Glutamatergic neuron (in vitro differentiated cells): ENCODE measurements around the gene ALOX12B. TPM values are rescaled to one million over a fixed set of nuclear protein-coding genes. Genes with fewer than 3 reads are reported as not detected.
"Not testable (repeated sequence)": the region's sequence is repeated elsewhere in the genome, so short reads cannot be mapped to it uniquely, and the experiment has no call there.

Experiments
- DNase-seq: peaks from one replicate; pipeline ENCODE4 v3.0.0; 2022
- H3K27ac Mint-ChIP-seq: one replicate; pipeline ENCODE4 v1.8.0; 2020; ENCODE audit warnings: mild to moderate bottlenecking, mixed read lengths, inconsistent platforms; ENCODE audit not compliant: unreplicated experiment
- H3K27me3 Mint-ChIP-seq: one replicate; pipeline ENCODE4 v1.8.0; 2020; ENCODE audit warnings: mild to moderate bottlenecking, moderate library complexity, mixed read lengths, inconsistent platforms; ENCODE audit not compliant: unreplicated experiment
- H3K36me3 Mint-ChIP-seq: one replicate; pipeline ENCODE4 v1.8.0; 2020; ENCODE audit warnings: mild to moderate bottlenecking, mixed read lengths, inconsistent platforms; ENCODE audit not compliant: unreplicated experiment
- H3K4me1 Mint-ChIP-seq: one replicate; pipeline ENCODE4 v1.8.0; 2020; ENCODE audit warnings: mild to moderate bottlenecking, low read depth, mixed read lengths, inconsistent platforms; ENCODE audit not compliant: unreplicated experiment
- H3K4me3 Mint-ChIP-seq: one replicate; pipeline ENCODE4 v1.8.0; 2020; ENCODE audit warnings: mild to moderate bottlenecking, mixed read lengths, inconsistent platforms; ENCODE audit not compliant: unreplicated experiment
- H3K9me3 Mint-ChIP-seq: one replicate; pipeline ENCODE4 v1.8.0; 2020; ENCODE audit warnings: mild to moderate bottlenecking, moderate library complexity, mixed read lengths, inconsistent platforms; ENCODE audit not compliant: unreplicated experiment
- microRNA-seq: library from miRNA; unstranded; fragments of <30 nt; microRNA quantifications from one replicate; pipeline ENCODE4, GENCODE V29; 2020; ENCODE audit not compliant: unreplicated experiment
- total RNA-seq: library from RNA; stranded (reverse); fragmentation: NEBNext Ultra II Directional; extraction: Animal tissue kit (Norgen Biotek cat#: 25700); gene quantifications from one replicate; pipeline ENCODE4 v1.2.1, GENCODE V29; 2021; ENCODE audit not compliant: unreplicated experiment
- TF ChIP-seq, protein P1 (sequence below): fragments of 200-600 bp; sonication (generic); IDR thresholded peaks from one replicate; pipeline ENCODE4 v1.5.0; 2021; ENCODE audit not compliant: partially characterized antibody, unreplicated experiment

ALOX12B gene
- total RNA-seq, 1 donor from 2014 or later: not detected

- Mint-ChIP-seq H3K4me3 (no peak overlapping the region), H3K27me3 (peaks cover 2% of the 10 kb centered on the region), H3K27ac (no peak overlapping the region), H3K36me3 (no peaks in the 10 kb centered on the region), H3K4me1 (no peaks in the 10 kb centered on the region), H3K9me3 (peaks cover 2% of the 10 kb centered on the region)
- DNase-seq: no peak
- TF ChIP-seq, protein P1, sequence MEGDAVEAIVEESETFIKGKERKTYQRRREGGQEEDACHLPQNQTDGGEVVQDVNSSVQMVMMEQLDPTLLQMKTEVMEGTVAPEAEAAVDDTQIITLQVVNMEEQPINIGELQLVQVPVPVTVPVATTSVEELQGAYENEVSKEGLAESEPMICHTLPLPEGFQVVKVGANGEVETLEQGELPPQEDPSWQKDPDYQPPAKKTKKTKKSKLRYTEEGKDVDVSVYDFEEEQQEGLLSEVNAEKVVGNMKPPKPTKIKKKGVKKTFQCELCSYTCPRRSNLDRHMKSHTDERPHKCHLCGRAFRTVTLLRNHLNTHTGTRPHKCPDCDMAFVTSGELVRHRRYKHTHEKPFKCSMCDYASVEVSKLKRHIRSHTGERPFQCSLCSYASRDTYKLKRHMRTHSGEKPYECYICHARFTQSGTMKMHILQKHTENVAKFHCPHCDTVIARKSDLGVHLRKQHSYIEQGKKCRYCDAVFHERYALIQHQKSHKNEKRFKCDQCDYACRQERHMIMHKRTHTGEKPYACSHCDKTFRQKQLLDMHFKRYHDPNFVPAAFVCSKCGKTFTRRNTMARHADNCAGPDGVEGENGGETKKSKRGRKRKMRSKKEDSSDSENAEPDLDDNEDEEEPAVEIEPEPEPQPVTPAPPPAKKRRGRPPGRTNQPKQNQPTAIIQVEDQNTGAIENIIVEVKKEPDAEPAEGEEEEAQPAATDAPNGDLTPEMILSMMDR: no peak
These were observed 56.3 kb downstream of the ALOX12B start for GRCh38 chr17:8031261-8031661.

DNA sequence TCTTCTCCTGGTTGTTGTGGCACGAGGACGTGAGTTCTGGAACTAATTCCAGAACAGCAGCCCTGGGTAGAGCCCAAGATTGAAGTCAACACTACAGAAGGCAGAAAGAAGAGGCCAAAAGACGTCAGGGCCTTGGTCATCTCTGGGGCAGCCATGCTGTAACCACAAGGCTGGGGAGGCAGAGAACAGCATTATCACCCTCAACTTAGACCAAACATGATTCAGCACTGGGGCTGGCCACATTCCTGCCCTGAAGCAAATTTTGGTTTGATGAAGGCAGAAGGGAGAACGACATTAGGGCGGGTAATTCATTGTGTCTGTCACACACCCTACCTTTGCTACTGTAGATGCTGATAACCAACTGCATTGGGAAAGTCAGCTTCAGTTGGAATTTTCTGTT is 58.4 kb downstream of the ALOX12B start:
- peaks cover 2% of the 10 kb centered on the region for H3K9me3 Mint-ChIP-seq
- DNase-seq: no peak
- no peaks in the 10 kb centered on the region for H3K36me3 Mint-ChIP-seq
- peaks cover 2% of the 10 kb centered on the region for H3K27me3 Mint-ChIP-seq
- TF ChIP-seq, protein P1: no peak
- no peak overlapping the region for H3K4me3 Mint-ChIP-seq
- no peak overlapping the region for H3K27ac Mint-ChIP-seq
- H3K4me1 Mint-ChIP-seq: no peaks in the 10 kb centered on the region

DNA sequence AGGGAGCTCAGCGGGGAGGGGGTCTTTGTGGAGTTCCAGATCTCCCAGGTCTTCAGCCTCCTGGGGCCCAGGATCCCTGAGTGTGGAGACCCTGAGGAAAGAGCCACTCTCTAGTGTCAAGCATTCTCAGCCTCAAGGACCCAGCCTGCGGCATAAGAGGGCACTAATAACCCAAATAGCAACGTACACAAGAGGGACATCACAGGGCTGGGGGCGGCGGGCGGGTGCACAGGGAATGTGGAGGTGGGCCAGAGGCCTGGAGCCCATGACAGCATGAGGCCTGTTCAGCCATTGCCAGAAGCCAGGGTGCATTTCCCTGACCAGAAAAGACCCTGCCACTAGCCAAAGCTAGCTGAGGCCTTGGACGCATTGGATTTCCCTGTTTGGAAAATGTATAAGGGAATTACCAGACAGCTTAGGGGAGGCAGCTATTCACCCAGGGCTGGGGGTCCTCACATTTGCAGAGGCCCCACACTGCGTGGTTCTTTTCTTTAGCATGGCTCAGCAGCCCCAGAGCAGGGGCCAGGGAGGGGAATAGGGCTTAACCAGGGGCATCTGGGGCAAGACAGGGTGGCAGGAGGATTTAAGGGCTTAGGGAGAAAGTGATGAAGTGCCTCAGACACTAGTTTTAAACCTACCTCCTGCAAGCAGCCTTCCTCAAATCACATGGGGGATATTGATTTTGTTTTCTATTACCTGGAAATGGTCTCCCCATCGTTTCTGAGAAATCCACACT is 62.2 kb downstream of the ALOX12B start:
- TF ChIP-seq, protein P1: no peak
- peaks cover 11% of the 10 kb centered on the region for H3K27me3 Mint-ChIP-seq
- H3K4me1 Mint-ChIP-seq: no peaks in the 10 kb centered on the region
- no peak overlapping the region for H3K27ac Mint-ChIP-seq
- no peak for DNase-seq
- H3K9me3 Mint-ChIP-seq: peaks cover 1% of the 10 kb centered on the region
- no peak overlapping the region for H3K4me3 Mint-ChIP-seq
- no peaks in the 10 kb centered on the region for H3K36me3 Mint-ChIP-seq

DNA sequence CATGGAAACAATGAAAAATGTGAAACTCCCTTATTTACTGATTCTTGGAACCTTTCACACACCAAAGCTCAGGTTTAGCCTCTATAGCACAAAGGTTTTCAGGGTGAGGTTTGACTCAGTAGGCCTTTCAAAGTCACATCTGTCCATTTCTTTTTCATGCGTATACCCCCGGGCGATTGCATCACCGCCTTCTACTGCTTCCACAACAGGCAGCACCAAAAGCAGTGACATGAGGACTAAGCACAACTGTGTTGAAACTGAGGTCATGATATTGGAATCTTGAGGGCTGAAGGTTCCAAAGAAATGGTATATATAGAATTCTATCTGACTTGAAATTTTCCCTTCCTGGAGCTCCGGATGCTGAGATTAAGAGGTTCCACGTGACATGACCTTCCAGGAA is 63.4 kb downstream of the ALOX12B start:
- not testable (repeated sequence) for H3K4me3 Mint-ChIP-seq, DNase-seq, H3K4me1 Mint-ChIP-seq, H3K36me3 Mint-ChIP-seq, H3K27ac Mint-ChIP-seq, H3K9me3 Mint-ChIP-seq
- H3K27me3 Mint-ChIP-seq: peaks cover 13% of the 10 kb centered on the region

Small RNA genes lying within 50 kb of the gene (microRNA-seq; reads per million reads assigned to microRNA genes)
- gene MIR4314: not detected

Other genes with a start within 250 kb of the ALOX12B start
- gene TMEM88, start 232.7 kb downstream of the ALOX12B start, total RNA-seq: 23.7 TPM
- gene NAA38, start 230.2 kb downstream of the ALOX12B start, total RNA-seq: 49.7 TPM
- 9.2 TPM for gene CYB5D1, start 229.7 kb downstream of the ALOX12B start, total RNA-seq
- 129 TPM for gene CHD3, start 198.9 kb downstream of the ALOX12B start, total RNA-seq
- 0.49 TPM for gene RNF227, start 171.4 kb downstream of the ALOX12B start, total RNA-seq
- gene KCNAB3, start 157.9 kb downstream of the ALOX12B start, total RNA-seq: 12.3 TPM
- 214 TPM for gene TRAPPC1, start 155.8 kb downstream of the ALOX12B start, total RNA-seq
- gene CNTROB, start 155.5 kb downstream of the ALOX12B start, total RNA-seq: 55.7 TPM
- not detected for gene GUCY2D, start 85.1 kb downstream of the ALOX12B start, total RNA-seq
- gene ALOX15B, start 48.7 kb downstream of the ALOX12B start, total RNA-seq: not detected
- gene ALOXE3, start 30.8 kb upstream of the ALOX12B start, total RNA-seq: not detected
- gene HES7, start 36.4 kb upstream of the ALOX12B start, total RNA-seq: 2.2 TPM
- gene PER1, start 64.7 kb upstream of the ALOX12B start, total RNA-seq: 64.6 TPM
- gene VAMP2, start 75.2 kb upstream of the ALOX12B start, total RNA-seq: 117 TPM
- gene TMEM107, start 88.7 kb upstream of the ALOX12B start, total RNA-seq: 12.8 TPM
- 14.2 TPM for gene BORCS6, start 102.5 kb upstream of the ALOX12B start, total RNA-seq
- gene AURKB, start 122.9 kb upstream of the ALOX12B start, total RNA-seq: 17.3 TPM
- gene CTC1, start 160.3 kb upstream of the ALOX12B start, total RNA-seq: 85.3 TPM
- 74.6 TPM for gene PFAS, start 161.6 kb upstream of the ALOX12B start, total RNA-seq
- gene RANGRF, start 201.0 kb upstream of the ALOX12B start, total RNA-seq: 29.5 TPM
- gene SLC25A35, start 207.7 kb upstream of the ALOX12B start, total RNA-seq: 4.0 TPM
- 0.66 TPM for gene ARHGEF15, start 222.5 kb upstream of the ALOX12B start, total RNA-seq